ENCODE measurements around the gene ALDOB. TPM values are rescaled to one million over a fixed set of nuclear protein-coding genes. Genes with fewer than 3 reads are reported as not detected.

The ALDOB gene
- total RNA-seq, 2 donors from 2014 or later = 23.4 to 86.6 TPM

DNA sequence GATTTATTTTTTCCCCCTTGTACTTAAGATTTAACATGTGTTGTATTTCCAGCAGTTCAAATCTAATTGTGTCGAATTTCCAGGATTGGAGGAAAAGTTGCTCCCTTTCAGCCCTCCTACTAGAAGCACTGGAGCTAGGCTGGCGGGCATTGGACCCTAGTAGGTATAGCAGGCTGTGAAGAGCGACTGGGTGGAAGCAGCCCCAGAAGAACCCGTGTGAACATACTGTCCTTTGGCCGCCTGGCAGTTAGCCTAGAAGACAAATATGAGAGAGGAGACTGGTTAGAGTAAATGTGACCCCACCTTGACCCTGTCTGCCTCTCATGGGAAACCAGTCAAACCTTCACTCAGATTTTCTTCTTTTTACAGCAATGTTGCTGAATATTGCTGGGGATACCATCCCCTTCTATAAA lies 13.9 kb downstream of the ALDOB start:
- intact Hi-C loops (cut with DNase I) = no loop called here
- H3K36me3 ChIP-seq (replicated peaks in 1 of 2; ENCODE audit: insufficient read depth in 1 of 2, low read depth in 2 of 2) = no peaks in the 10 kb centered on the region
- no peaks in the 10 kb centered on the region for H3K27me3 ChIP-seq
- no peak overlapping the region for H3K4me3 ChIP-seq
- peak; percentile 74 to 85 (median 80) for DNase-seq
- peak; percentile 84 for ATAC-seq
- H3K4me1 ChIP-seq = peaks cover 57% of the 10 kb centered on the region
- TF ChIP-seq, protein P1, sequence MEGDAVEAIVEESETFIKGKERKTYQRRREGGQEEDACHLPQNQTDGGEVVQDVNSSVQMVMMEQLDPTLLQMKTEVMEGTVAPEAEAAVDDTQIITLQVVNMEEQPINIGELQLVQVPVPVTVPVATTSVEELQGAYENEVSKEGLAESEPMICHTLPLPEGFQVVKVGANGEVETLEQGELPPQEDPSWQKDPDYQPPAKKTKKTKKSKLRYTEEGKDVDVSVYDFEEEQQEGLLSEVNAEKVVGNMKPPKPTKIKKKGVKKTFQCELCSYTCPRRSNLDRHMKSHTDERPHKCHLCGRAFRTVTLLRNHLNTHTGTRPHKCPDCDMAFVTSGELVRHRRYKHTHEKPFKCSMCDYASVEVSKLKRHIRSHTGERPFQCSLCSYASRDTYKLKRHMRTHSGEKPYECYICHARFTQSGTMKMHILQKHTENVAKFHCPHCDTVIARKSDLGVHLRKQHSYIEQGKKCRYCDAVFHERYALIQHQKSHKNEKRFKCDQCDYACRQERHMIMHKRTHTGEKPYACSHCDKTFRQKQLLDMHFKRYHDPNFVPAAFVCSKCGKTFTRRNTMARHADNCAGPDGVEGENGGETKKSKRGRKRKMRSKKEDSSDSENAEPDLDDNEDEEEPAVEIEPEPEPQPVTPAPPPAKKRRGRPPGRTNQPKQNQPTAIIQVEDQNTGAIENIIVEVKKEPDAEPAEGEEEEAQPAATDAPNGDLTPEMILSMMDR (IDR thresholded peaks at IDR 0.05) = no peak
- no peak for TF ChIP-seq POLR2A (IDR thresholded peaks at IDR 0.05)
- H3K9me3 ChIP-seq = no peaks in the 10 kb centered on the region
- WGBS, 2 donors = 22 to 28% methylated on average over 5 of the region's 5 CpGs
- H3K27ac ChIP-seq = peak overlapping the region in 3 of 4 donors; percentile 19 to 51 (median 29)

DNA sequence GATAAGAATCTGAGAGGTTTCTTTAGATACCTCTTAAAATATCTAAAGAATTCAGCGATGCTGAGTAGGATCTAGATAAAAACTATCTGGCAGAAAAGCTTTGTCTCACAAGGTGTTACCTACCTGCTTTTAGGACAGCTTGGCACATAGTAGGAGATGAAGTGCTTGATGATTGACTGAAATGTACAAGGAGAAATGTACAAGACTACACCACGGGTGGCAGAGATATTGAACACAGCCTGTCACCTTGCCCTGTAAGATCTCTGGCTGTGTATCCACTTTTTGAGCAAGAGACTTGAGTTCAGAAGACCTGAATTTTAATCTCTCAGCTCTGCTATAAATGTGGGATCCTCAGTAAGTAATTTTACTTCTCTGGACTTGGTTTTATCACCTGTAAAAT lies 15.7 kb downstream of the ALDOB start:
- no peaks in the 10 kb centered on the region for H3K36me3 ChIP-seq (replicated peaks in 1 of 2; ENCODE audit: insufficient read depth in 1 of 2, low read depth in 2 of 2)
- intact Hi-C loops (cut with DNase I) = no loop called here
- 68 to 82% methylated on average over 2 of the region's 2 CpGs for WGBS, 2 donors

DNA sequence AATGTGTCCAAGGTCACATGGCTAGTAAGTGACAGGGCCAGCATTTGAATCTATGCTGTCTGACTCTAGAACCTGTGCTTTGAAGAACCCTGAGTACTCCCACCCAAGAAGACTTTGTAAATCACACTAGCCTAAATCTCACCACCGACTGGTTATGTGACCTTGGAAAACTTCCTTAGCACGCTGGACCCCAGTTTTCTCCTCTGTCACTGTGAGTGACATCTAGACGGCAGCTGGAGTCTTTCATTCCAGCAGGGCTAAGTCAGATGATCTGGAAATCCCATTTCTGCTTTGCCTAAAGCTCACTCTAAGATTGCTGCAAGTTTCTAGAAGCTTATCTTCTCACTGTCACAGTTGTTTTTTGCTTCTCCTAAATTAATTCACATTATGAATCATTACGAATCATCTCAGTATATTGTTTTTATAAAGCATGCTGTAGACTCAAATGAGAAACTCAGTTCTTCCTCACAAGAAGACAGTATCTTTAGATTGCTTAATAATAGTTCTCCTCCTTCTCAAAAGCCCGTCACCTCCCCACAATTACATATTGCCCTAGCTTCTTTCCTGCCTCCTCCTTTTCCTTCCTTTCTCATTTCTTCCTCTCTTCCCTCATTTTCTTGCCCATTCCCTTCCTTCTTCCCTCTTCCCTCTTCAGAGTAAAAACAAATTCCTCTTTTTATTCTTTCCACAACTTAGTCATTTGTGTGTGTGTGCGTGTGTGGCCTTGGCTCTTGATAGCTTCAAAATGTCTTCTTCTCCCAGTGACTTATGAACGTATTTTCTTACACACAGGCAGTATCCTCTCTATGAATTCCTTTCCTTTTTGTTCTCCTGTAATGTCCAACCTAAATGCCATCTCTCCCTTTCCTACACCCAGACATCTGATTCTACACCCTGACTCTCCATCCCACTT lies 16.8 kb downstream of the ALDOB start:
- intact Hi-C loops (cut with DNase I) = no loop called here
- DNase-seq = no peak
- peaks cover 57% of the 10 kb centered on the region for H3K4me1 ChIP-seq
- H3K9me3 ChIP-seq = no peaks in the 10 kb centered on the region
- H3K27me3 ChIP-seq = no peaks in the 10 kb centered on the region
- ATAC-seq = no peak
- H3K4me3 ChIP-seq = no peak overlapping the region
- H3K36me3 ChIP-seq (replicated peaks in 1 of 2; ENCODE audit: insufficient read depth in 1 of 2, low read depth in 2 of 2) = no peaks in the 10 kb centered on the region
- H3K27ac ChIP-seq = peak overlapping the region in 1 of 4 donors; percentile 27
- 64 to 65% methylated on average over 7 of the region's 7 CpGs for WGBS, 2 donors
- TF ChIP-seq, protein P1 (IDR thresholded peaks at IDR 0.05) = no peak
- no peak for TF ChIP-seq POLR2A (IDR thresholded peaks at IDR 0.05)

More for the DNA sequence above, 15.7 kb downstream of the ALDOB start:
- Histone ChIP-seq H3K27me3 (no peaks in the 10 kb centered on the region), H3K9me3 (no peaks in the 10 kb centered on the region), H3K4me1 (peaks cover 57% of the 10 kb centered on the region), H3K4me3 (no peak overlapping the region), H3K27ac (no peak overlapping the region)
- TF ChIP-seq, protein P1 (IDR thresholded peaks at IDR 0.05) = no peak
- no peak for TF ChIP-seq POLR2A (IDR thresholded peaks at IDR 0.05)
- DNase-seq = no peak
- no peak for ATAC-seq

DNA sequence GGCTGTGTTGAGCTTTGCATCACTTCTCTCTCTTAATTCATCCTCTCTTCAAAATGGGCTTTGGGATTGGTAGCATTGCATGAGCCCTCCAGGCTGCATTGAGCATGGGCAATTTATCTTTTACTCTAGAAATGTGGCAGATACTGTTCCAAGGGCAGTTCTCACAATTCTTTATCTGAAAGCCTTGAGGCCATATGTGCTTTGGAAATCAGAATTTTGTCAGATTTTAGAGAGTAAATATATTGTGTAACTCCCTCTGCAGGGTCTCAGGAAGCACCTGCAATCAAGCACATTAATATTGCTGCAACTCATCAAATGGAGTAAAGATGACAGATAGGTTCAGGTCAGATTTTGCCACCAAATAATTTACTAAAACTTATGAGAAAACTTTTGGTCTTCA lies 17.6 kb downstream of the ALDOB start:
- ATAC-seq (peak; percentile 54), DNase-seq (no peak)
- Histone ChIP-seq H3K27ac (peak overlapping the region in 2 of 4 donors; percentile 9 to 27), H3K9me3 (no peaks in the 10 kb centered on the region), H3K4me3 (no peak overlapping the region), H3K27me3 (no peaks in the 10 kb centered on the region), H3K36me3 (replicated peaks in 1 of 2; ENCODE audit: insufficient read depth in 1 of 2, low read depth in 2 of 2) (no peaks in the 10 kb centered on the region), H3K4me1 (peaks cover 56% of the 10 kb centered on the region)
- TF ChIP-seq, protein P1 (IDR thresholded peaks at IDR 0.05) = no peak
- no peak for TF ChIP-seq POLR2A (IDR thresholded peaks at IDR 0.05)
- intact Hi-C loops (cut with DNase I) = no loop called here
